Mucosa of gallbladder (tissue), 1 donor: ENCODE results near the gene TTLL11. TPM values are rescaled to one million over a fixed set of nuclear protein-coding genes. Genes with fewer than 3 reads are reported as not detected.

Source experiments
- DNase-seq: peaks from one replicate; pipeline ENCODE4 v3.0.0-alpha.2; 2020; ENCODE audit warnings: low spot score
- total RNA-seq: library from RNA; stranded (reverse); gene quantifications from one replicate; pipeline ENCODE4 v1.2.1, GENCODE V29; 2021
- donor health status: DM: no; HTN: no; CAD: no.

Gene TTLL11
- total RNA-seq, 1 donor from 2014 or later: 10.9 TPM

- no peak for DNase-seq
These were observed 118.7 kb downstream of the TTLL11 start for GRCh38 chr9:121974421-121974820.

DNA sequence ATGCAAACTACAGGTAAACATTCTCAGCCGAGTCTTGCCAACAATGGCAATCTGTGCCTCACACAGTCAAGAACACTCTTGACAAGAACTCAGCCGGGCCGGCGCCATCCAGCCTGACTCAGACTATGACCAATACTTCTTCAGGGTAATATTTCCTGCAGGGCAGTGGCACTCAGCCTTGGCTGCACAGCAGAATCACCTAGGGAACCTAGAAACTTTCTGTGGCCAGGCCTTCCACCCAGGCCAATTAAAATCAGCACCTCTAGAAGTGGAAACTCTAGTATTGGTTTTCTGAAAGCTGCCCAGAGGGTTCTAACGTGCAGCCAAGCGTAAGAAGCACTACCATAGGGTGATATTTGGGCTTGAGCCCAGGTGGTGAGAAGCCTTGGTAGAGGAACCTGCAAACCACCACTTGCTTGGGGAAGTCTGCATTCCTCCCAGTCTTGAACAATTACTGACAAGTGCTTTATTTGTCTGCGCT is 120.6 kb downstream of the TTLL11 start:
- peak; percentile 70 for DNase-seq

- no peak for DNase-seq
These were observed 125.1 kb downstream of the TTLL11 start for GRCh38 chr9:121968056-121968455.

DNA sequence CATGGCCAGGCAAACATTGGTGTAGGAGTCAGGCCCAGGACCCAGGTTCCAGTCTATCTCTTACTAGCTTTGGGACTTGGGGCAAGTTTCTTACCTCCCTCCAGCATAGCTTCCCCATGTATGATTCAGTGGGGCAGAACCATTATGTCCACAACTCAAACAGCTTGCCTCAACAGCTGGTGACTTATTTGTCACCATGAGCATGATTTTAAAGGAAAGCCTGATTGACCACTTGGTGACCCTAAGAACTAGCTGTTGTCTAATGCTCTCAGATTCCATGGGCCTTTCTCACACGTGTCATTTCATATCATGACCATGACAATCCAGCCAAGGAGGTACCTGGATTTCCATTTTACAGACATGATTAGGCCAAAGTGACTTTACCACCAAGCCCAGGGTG is 126.4 kb downstream of the TTLL11 start:
- DNase-seq: no peak

GRCh38 chr9:121963528-121963995 is 129.5 kb downstream of the TTLL11 start:
- DNase-seq: no peak

DNA sequence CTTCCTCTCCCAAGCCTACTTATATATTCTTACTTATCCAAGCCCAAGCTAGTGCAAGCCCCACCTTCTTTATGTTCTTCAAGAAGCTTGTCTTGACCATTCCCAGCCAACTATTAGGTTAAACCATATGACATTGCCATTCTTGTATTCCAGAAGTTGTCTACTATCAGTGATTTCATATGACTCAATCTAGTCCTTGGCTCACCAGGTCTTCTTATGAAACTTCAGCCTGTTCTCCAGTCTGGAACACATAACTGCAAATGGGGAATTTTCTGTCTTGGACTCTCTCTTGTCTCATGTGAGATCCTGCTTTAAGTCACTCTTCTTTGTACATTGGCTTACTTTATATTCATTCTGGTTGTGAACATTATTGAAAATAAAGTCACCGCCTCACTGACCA is 130.7 kb downstream of the TTLL11 start:
- DNase-seq: no peak

- DNase-seq: no peak
These were observed 132.4 kb downstream of the TTLL11 start for GRCh38 chr9:121960665-121961064.

GRCh38 chr9:121958530-121958929 is 134.6 kb downstream of the TTLL11 start:
- DNase-seq: no peak

GRCh38 chr9:121956808-121957207 is 136.3 kb downstream of the TTLL11 start:
- DNase-seq: no peak

DNA sequence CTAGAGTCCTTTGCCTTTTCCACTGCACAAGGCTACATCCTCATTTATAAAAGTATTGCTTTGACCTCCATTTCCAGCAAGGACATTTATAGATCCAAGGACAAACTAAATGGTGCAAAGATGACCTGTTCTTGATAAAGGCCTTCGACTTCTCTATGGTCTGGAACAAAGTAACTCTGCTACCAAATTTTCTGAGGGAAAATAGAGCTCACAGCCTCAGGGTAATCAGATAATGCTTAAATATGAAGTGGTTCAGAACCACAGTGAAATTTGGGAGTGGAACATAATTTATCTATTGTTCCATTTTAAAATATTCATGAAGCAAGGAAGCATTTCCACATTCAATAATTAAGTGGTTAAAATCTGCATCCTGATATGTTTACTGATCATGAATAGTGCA is 137.5 kb downstream of the TTLL11 start:
- no peak for DNase-seq

DNA sequence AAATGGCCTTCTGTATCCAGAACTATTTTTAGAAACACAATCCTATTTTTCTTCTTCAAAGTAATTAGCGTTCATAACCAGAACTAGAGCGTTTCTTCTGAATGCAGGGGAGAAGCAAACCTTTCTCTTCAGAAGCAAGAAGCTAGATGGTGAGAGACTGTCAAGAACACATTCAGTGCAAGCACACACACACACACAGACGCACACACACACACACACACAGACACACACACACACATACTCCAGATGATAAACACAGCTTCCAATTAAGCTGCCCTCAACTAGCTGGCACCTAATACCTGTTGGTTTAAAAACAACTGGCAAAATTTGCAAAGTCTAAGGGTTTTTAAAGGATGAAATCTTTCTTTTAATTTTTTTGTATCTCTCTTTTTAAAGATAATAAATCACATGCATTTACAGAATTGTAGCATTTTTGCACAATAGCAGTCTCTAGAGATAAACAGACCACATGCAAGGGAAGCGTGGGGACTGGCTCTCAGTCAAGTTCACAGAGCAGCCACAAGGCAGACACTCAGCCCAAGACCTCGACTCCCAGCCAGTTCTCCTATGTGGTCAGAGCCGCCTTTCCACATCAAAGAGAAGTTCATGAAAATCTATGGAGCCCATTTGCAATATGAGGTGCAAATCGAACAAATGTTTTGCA is 138.5 kb downstream of the TTLL11 start:
- DNase-seq: peak; percentile 50

DNA sequence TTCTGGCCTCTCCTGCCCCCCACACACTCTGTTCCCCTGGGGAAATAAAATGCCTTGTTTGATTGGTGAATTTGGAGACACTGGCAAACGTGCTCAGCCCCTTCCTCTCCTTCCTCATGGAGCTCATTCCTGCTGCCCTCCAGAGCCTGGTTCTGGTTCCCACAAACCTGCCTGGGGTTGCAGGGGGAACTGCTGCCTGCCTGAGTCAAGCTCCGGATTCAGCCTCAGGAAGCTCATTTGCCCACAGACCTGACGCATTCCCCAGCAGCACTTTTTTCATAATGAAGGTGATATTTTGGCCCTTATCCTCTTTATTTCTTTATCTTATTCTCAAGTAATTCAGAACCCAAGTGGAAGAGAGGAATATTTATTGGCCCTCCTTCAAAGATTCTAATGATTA is 140.5 kb downstream of the TTLL11 start:
- no peak for DNase-seq

- no peak for DNase-seq
These were observed 142.2 kb downstream of the TTLL11 start for GRCh38 chr9:121950866-121951265.

DNA sequence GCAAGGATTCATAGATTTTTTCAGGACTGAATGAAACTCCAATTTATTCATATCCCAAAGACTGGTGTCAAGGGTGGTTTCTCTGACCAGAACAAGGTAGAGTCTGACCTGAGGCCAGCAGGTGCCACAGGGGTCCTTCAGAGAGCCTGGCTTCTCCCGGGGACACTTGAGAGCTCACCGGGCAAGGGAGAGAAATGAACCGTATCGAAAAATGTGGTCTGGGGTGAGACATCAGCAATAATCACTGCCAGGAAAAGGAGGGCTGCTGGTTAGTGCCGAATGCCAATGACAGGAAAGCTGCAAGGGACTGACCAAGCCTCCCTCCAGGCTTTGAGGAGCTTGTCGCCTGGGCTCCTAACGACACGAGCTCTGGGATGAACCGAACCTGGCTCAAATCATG is 142.7 kb downstream of the TTLL11 start:
- DNase-seq: no peak

DNA sequence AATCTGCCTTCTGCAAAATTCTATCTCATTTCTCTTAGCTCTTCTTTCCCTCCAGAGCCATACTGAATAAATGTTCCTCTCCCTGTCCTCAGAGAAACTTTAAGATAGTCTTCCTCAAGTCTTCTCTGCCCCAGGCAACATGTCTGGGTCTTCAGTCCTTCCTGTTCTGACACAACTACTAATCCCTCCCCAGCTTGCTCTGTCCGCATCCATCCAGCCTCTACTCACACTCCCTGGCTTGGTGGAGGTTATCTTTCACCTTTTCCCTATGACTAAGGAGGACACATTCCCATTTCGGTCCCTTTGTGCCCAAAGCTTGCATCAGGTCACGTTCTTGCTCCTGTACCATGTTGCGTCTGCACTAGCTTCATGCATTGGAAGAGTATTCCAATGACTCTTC is 143.3 kb downstream of the TTLL11 start:
- no peak for DNase-seq

- DNase-seq: no peak
These were observed 143.7 kb downstream of the TTLL11 start for GRCh38 chr9:121949364-121949763.

DNA sequence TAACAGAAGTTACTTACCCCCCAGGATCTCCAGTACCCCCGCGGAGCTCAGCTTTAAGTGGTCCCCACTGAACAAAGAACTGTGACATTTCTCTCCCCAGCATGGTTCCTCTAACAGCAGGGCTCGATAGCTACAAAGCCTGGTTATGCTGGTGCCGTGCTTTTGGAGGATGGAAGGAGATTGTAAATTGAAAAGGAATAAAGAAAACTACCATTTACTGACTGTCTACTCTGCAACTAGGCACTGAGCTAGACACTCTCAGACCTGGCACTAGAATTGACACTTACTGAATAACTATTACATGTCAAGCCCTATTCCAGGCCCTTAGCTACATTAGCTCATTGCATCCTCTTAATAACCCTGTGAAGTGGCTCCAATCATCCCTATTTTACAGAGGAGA is 145.3 kb downstream of the TTLL11 start:
- DNase-seq: no peak

DNA sequence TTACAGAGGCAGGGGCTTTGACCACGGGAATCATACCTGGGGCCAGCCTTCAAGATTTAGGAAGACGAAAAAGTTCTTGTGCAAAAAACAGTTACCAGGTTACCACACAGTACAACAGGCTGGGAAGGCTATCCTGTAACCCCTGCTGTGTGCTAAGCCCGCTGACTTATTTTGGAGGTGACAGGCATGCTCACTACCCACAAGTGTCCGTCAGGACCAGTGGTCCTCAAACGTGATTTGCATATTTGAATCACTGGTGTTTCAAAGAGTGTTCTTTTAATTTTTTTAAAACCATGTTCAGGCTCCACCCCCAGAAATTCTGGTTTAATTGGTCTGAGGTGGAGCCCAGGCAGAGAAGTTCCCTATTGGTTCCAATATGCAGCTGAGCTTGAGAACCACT is 146.6 kb downstream of the TTLL11 start:
- no peak for DNase-seq

DNA sequence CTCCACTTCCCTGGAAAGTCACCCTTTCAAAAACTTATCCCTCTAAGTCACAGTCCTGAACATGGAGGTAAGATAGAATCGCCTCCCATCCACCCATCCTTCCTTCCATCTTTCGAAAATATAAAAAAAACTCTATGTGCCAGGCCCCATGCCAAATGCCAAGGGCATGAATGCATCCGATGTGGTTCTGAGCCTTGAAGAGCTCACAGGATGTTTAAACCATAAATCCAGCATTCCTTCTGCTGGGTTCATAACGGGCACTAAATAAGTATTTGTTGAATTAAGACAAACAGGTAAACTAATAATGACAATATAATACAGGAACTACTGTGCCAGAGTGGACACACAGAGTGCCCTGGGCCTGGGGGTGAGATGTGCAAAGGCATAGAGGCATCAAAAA is 147.3 kb downstream of the TTLL11 start:
- DNase-seq: no peak

- no peak for DNase-seq
These were observed 147.8 kb downstream of the TTLL11 start for GRCh38 chr9:121945281-121945680.

- no peak for DNase-seq
These were observed 148.4 kb downstream of the TTLL11 start for GRCh38 chr9:121944711-121945191.

DNA sequence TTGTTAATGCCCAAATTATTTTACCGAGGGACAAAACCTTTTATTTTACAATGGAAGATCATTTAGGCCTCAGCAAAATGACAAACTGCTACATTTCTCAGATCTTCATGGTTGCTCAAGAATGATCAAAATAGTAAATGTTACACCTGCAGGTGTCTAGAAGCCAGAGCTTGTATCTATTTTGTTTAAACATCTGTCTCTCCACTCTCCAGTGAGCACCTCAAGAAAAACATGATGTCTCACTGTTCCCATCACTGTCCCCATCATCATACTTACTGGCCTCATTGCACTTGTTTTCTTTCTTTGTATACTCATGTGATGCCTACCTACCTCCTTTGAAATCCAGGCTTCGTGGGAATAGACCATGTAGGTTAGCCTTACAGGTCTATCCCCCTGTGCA is 149.6 kb downstream of the TTLL11 start:
- no peak for DNase-seq

GRCh38 chr9:121942866-121943382 is 150.2 kb downstream of the TTLL11 start:
- no peak for DNase-seq

GRCh38 chr9:121942313-121942712 is 150.8 kb downstream of the TTLL11 start:
- DNase-seq: no peak
